PC-9 (cell line): ENCODE data around the gene MAGI1. TPM values are rescaled to one million over a fixed set of nuclear protein-coding genes. Genes with fewer than 3 reads are reported as not detected.

Experiments used
- BruUV-seq: library from RNA; stranded (reverse); fragments of 400-500 nt; replicated peaks from 2 replicates; lab custom pipeline; 2021; lab: Mats Ljungman, UMichigan
- CTCF ChIA-PET: fragments of 300-600 bp; sonication (Branson Sonifier 250); formaldehyde crosslinking; loops from one replicate; lab custom pipeline; 2022; ENCODE audit warnings: antibody characterized with exemption; lab: Charles Lee
- POLR2A ChIA-PET: fragments of 300-600 bp; sonication (Branson Sonifier 250); formaldehyde crosslinking; loops from one replicate; lab custom pipeline; 2022; ENCODE audit warnings: antibody characterized with exemption; ENCODE audit not compliant: unreplicated experiment; lab: Charles Lee
- DNase-seq, 2 experiments: peaks; one replicate each; pipeline versions ENCODE4 v3.0.0 to v3.0.0-alpha.2; 2015 to 2022; ENCODE audit warnings: mixed read lengths in 1 of 2
- H2AFZ ChIP-seq: fragments of 200-600 bp; sonication (generic); 2 replicates; pipeline ENCODE4 v1.8.1; 2017; ENCODE audit warnings: antibody characterized with exemption
- H3F3A ChIP-seq: fragments of 200-600 bp; sonication (generic); 2 replicates; pipeline ENCODE4 v1.8.1; 2017; ENCODE audit warnings: antibody characterized with exemption, mild to moderate bottlenecking, low read depth; ENCODE audit not compliant: insufficient read depth
- H3K27ac ChIP-seq: fragments of 200-600 bp; sonication (generic); 2 replicates; pipeline ENCODE4 v1.6.1; 2016; ENCODE audit warnings: mixed run types
- H3K27me3 ChIP-seq: fragments of 200-600 bp; sonication (generic); 2 replicates; pipeline ENCODE4 v1.6.1; 2016; ENCODE audit warnings: low read depth, mixed run types; ENCODE audit not compliant: insufficient read depth
- H3K36me3 ChIP-seq: fragments of 200-600 bp; sonication (generic); 2 replicates; pipeline ENCODE4 v1.6.1; 2016; ENCODE audit warnings: low read depth, mixed run types
- H3K4me1 ChIP-seq: fragments of 200-600 bp; sonication (generic); replicated peaks from 2 replicates; pipeline ENCODE4 v1.6.1; 2016; ENCODE audit warnings: mixed run types; ENCODE audit not compliant: insufficient read depth
- H3K4me2 ChIP-seq: fragments of 200-600 bp; sonication (generic); 2 replicates; pipeline ENCODE4 v1.6.1; 2017; ENCODE audit warnings: mixed run types
- H3K4me3 ChIP-seq: fragments of 200-600 bp; sonication (generic); 2 replicates; pipeline ENCODE4 v1.6.1; 2016; ENCODE audit warnings: mixed run types
- H3K79me2 ChIP-seq: fragments of 200-600 bp; sonication (generic); 2 replicates; pipeline ENCODE4 v1.6.1; 2017; ENCODE audit warnings: low read depth, mixed run types
- H3K9me2 ChIP-seq: fragments of 200-600 bp; sonication (generic); 2 replicates; pipeline ENCODE4 v1.8.1; 2017; ENCODE audit warnings: mild to moderate bottlenecking; ENCODE audit not compliant: insufficient read depth
- H3K9me3 ChIP-seq: fragments of 200-600 bp; sonication (generic); 2 replicates; pipeline ENCODE4 v1.8.1; 2016; ENCODE audit warnings: low read depth; ENCODE audit not compliant: insufficient read depth
- H4K20me1 ChIP-seq: fragments of 200-600 bp; sonication (generic); 2 replicates; pipeline ENCODE4 v1.8.1; 2017; ENCODE audit not compliant: insufficient read depth
- EZH2 ChIP-seq: fragments of 200-600 bp; sonication (generic); IDR thresholded peaks from 2 replicates; pipeline ENCODE4 v1.8.0; 2017; ENCODE audit warnings: antibody characterized with exemption, low read depth
- intact Hi-C: fragments of 100-400 bp; cut with micrococcal nuclease; formaldehyde crosslinking; loops from one replicate; pipeline ENCODE4 v1.10.0; 2022; ENCODE audit not compliant: unreplicated experiment
- total RNA-seq: library from RNA; stranded (reverse); gene quantifications from 2 replicates; pipeline ENCODE4 v1.2.3, GENCODE V29; 2021
- TF ChIP-seq, protein P1 (sequence below): fragments of 200-600 bp; sonication (generic); conservative IDR thresholded peaks from 2 replicates; pipeline ENCODE4 v1.6.1; 2017; ENCODE audit warnings: mixed run types, antibody characterized with exemption, mild to moderate bottlenecking, moderate library complexity

Gene MAGI1
- total RNA-seq, 1 experiment from 2014 or later: 23.3 TPM

DNA sequence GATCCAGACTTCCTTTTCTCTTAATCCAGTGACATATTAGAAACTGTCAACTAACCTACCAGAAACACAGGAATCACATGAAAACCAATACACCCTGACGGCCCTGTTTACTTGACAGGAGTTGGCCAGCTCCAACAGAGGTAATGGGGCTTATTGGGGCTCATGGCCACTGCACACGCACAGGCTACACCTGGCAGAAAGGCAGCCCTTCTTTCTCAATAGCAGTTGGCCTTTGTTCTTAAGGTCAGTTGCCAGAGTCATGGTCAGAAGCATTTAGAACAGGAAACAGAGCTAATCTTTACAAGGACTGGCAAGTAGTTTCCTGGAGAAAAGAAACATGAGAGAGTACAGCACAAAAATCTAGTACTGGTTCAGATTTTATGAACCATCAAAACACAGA is 181.8 kb downstream of the MAGI1 start:
- Histone ChIP-seq H3K4me2 (no peak overlapping the region), H3K79me2 (0 out of 2 replicates have a peak, but pooled peaks cover 15% of the 10 kb centered on the region), H3K4me3 (no peak overlapping the region), H2AFZ (no peak overlapping the region), H3K27ac (no peak overlapping the region), H3K36me3 (no peaks in the 10 kb centered on the region), H3K27me3 (no peaks in the 10 kb centered on the region), H4K20me1 (no peaks in the 10 kb centered on the region), H3K4me1 (peaks cover 48% of the 10 kb centered on the region), H3F3A (peaks cover 21% of the 10 kb centered on the region), H3K9me2 (no peaks in the 10 kb centered on the region), H3K9me3 (no peaks in the 10 kb centered on the region)
- CTCF ChIA-PET: no interaction called here
- no peak for TF ChIP-seq EZH2
- intact Hi-C loops: loop anchor here (5.0 kb wide), 2 partner anchors 95 to 180 kb away; partner anchors contain the start of gene MAGI1
- BruUV-seq: no TSS peak
- no peak for DNase-seq
- POLR2A ChIA-PET: no interaction called here

DNA sequence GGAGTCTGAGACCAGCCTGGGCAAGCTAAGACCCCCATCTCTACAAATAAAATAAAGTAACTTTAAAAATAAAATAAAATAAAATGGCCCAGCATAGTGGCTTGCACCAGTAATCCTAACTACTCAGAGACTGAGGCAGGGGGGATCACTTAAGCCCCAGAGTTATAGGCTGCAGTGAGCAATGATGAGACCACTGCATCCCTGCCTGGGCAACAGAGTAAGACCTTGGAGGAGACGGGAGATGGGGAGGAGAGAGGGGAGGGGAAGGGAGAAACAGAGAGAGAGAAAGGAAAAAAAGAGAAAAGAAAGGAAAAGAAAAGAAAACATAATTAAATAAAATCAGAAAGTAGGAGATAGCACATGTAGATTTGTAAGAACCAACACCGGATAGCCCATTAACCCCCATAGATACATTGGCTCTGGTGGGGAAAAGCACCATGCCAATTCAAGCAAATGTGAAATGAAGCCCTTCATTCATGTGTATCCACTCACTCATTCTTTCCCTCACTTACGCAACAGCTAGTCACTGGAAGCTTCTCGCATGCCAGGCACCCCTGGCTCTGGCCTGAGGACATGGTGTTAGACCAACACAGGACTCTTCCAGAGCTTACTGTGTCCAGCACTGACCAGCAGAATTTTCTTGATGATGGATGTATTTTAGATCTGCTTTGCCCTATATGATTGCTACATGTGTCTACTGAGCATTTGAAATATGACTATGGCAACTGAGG is 183.2 kb downstream of the MAGI1 start:
- CTCF ChIA-PET: no interaction called here
- no TSS peak for BruUV-seq

DNA sequence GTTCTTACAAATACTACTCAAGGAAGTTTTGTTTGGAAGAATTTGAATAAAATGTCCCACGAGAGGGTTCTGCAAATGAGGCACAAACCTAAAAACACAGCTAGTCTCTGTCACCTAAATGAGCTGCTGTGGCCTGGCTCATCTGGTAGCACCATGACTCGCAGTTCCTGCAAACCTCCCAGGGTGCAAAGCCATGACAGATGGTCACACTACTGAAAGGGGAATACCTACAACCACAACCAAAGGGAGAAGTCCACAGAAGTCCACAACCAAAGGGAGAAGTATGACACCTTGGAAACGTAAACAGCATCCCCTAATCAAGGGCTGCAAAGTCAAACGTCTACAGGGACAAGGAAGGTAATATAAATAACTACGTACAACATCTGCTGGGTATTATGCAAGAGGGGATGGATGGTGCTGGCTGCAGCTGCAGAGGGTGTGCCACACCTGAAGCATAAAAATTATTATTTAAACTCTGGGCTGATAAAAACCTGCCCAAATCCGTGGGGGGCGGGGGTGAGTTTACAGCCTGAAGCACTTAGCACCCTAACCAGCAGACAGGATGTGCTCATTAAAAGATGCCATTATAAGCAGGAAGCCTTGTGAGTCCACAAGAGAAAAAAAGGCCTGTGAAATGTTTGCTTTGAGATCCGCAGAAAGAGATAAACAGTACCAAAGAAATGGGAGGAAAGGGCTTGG is 184.0 kb downstream of the MAGI1 start:
- TF ChIP-seq, protein P1, sequence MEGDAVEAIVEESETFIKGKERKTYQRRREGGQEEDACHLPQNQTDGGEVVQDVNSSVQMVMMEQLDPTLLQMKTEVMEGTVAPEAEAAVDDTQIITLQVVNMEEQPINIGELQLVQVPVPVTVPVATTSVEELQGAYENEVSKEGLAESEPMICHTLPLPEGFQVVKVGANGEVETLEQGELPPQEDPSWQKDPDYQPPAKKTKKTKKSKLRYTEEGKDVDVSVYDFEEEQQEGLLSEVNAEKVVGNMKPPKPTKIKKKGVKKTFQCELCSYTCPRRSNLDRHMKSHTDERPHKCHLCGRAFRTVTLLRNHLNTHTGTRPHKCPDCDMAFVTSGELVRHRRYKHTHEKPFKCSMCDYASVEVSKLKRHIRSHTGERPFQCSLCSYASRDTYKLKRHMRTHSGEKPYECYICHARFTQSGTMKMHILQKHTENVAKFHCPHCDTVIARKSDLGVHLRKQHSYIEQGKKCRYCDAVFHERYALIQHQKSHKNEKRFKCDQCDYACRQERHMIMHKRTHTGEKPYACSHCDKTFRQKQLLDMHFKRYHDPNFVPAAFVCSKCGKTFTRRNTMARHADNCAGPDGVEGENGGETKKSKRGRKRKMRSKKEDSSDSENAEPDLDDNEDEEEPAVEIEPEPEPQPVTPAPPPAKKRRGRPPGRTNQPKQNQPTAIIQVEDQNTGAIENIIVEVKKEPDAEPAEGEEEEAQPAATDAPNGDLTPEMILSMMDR: no peak
- TF ChIP-seq EZH2: no peak
- Histone ChIP-seq H2AFZ (no peak overlapping the region), H3K4me1 (peaks cover 56% of the 10 kb centered on the region), H3K9me2 (no peaks in the 10 kb centered on the region), H3K79me2 (peaks cover 22% of the 10 kb centered on the region; the same call in 1 of the 2 replicates), H3K4me2 (peak overlapping the region; percentile 47), H3K27me3 (no peaks in the 10 kb centered on the region), H4K20me1 (no peaks in the 10 kb centered on the region), H3K4me3 (no peak overlapping the region), H3K27ac (peak overlapping the region; percentile 47), H3K9me3 (no peaks in the 10 kb centered on the region), H3F3A (peaks cover 21% of the 10 kb centered on the region), H3K36me3 (no peaks in the 10 kb centered on the region)
- ChIA-PET CTCF (no interaction called here), POLR2A (no interaction called here)
- intact Hi-C loops: loop anchor here (5.0 kb wide), 2 partner anchors 98 to 183 kb away; partner anchors contain the start of gene MAGI1
- peak; percentile 62 to 90 for DNase-seq
- BruUV-seq: no TSS peak

More for the DNA sequence above, 183.2 kb downstream of the MAGI1 start:
- POLR2A ChIA-PET: no interaction called here
- Histone ChIP-seq H3F3A (peaks cover 21% of the 10 kb centered on the region), H3K9me3 (no peaks in the 10 kb centered on the region), H3K4me3 (no peak overlapping the region), H2AFZ (no peak overlapping the region), H3K9me2 (no peaks in the 10 kb centered on the region), H3K27me3 (no peaks in the 10 kb centered on the region), H4K20me1 (no peaks in the 10 kb centered on the region), H3K4me2 (peak overlapping the region; percentile 47), H3K27ac (peak overlapping the region; percentile 47), H3K4me1 (peaks cover 56% of the 10 kb centered on the region), H3K36me3 (no peaks in the 10 kb centered on the region), H3K79me2 (peaks cover 22% of the 10 kb centered on the region; the same call in 1 of the 2 replicates)
- TF ChIP-seq EZH2: no peak
- TF ChIP-seq, protein P1: no peak
- peak in 1 of 2 experiments; percentile 74 for DNase-seq
- intact Hi-C loops: loop anchor here (5.0 kb wide), 2 partner anchors 97 to 182 kb away; partner anchors contain the start of gene MAGI1
